Right kidney (tissue), 1 donor: Measurements from ENCODE around the gene LHFPL3.
"Not testable (repeated sequence)": the region's sequence is repeated elsewhere in the genome, so short reads cannot be mapped to it uniquely, and the experiment has no call there.

Experiments used
- DNase-seq: peaks from one replicate; pipeline ENCODE4 v3.0.0-alpha.2; 2016

Gene LHFPL3

DNA sequence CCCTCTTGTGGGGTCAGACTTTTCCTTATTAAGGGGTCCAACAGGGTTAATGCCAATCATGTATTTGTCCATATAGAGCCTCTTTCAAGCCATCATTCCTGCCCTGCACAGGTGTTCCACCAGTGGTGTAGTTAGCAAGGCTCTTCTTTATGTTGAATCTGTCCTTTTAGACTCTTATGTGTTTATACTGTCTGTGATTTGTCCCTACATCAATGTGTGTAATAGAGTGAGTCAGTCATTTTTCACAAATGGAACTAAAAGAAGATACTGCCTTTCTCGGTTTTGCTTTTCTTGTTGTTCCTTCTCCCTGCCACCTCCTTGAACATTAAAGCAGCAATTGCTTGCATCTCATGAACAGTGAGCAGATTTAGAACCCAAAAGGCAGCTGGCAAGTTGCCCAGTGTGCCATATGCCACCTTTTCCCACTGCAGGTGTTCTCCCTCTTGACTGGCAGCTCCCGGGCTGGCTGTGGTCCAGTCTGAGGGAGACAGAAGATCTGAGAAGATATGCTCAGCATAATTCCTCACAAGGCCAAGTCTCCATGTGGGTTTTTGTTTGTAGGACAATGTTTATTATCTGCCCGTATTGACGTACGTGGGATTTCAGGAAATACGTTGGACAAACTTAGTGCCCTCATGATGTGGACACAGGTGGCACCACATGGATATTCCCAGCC, 154.1 kb downstream of the LHFPL3 start:
- no peak for DNase-seq

DNA sequence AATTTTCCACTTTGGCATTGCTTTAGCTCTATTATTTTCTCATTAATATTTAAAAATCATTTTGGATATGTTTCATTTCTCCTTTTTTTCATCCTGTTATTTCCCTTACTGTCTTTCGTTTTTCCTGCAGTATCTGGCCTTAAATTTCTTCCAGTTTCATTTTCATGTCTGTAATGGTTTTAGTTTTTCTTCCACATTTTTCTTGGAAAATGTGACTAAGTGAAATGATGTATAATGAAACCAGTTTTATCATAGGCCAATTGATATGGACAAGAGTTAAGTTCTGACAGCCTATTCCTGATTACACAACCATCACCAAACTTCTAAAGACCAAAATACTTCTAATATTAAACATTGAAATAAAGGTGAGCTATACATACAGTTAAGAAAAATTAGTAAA, 158.5 kb downstream of the LHFPL3 start:
- no peak for DNase-seq

DNA sequence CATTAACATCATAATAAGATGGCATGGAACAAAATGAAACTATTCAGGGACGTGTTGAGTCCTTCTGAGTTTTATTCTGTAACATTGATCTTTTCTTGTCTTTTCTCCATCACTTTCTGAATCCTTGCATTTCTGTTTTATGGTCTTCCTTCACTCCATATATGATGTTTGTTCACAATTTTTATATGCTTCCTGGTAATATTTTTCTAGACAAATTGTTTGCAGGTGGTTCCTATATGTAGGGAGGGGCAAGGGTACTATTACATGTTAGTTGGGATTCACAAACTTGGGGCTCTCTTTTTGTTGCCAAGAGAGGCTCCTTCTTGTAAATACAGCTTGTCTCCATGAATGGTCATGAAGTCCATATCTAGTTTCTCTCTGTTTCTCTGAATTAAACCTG, 159.2 kb downstream of the LHFPL3 start:
- no peak for DNase-seq

DNA sequence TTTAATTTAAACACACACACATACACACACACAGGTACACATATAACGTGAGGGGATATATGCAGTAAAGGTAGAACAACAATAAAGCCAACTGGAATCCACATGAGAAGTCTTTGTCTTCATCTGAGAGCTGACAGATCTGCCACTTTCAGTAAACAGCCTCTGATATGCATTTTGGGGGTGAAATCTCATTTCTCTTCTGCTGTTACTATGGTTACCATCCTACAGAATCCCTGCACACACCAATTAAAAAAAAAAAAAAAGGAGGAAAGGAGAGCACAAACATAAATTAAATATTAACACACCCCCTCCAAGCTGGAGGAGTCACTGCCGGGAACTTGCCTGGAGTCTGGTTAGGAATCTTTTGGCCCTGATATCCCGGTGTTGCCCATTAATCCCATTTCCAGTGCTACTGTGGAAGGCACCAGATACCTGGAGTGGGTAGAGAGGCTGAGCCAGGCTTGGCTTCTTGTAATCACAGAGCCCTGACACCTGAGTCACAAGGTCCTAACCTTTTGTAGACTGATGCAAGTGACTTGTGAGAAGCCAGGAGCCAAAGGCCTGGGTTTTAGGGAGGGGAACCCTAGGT, 169.1 kb downstream of the LHFPL3 start:
- DNase-seq: no peak

DNA sequence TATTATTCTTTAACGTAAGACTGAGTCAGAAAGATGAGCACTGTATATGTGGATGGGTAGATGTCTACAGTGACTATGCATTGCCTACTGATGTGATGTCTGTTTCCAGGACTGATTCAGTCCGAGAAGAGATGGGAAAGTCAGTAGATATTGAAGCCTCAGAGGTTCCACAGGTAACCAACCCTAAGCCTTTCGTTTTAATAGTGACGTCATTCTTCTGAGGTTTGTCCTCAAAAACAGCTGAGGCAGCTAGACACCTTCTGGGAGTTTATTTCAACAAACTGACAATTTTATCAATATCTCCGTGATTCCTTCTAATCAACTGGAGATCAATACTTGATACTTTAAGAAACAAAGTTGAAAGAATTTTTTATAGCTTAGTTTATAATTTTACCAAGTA, 171.6 kb downstream of the LHFPL3 start:
- no peak for DNase-seq

DNA sequence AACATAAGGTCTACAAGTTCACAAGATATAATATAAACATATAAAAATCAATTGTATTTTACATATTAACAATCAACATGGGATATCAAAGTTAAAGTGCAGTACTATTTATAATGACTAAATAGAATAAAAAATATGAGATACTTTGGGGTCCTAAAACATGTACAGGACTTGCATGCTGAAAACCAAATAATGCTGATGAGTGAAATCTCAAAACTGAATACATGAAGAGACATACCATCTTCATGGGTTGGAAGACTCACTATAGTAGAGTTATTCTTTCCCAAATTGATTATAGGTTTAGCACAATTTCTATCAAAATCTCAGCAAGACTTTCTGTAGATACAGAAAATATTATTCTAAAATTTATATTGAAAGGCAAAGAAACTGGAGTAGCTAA, 181.5 kb downstream of the LHFPL3 start:
- DNase-seq: no peak

DNA sequence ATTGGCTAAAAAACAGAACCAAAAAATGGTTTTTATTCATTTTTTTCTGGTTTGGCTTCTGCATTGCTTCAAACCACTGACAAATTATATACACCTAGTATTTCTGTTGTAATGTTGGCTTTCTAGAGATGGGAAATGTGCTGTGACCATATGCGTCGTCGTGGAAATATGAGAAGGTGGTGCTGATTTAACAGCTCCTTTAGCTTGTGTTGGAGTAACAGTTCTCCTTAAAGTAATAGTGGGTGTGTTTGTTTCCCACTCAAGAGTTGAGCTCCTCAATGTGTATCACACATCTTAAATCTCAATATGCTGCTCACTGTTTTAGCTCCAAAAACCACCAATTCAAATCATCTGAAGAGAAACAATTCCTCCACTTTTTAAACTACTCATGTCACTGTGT, 196.4 kb downstream of the LHFPL3 start:
- no peak for DNase-seq

DNA sequence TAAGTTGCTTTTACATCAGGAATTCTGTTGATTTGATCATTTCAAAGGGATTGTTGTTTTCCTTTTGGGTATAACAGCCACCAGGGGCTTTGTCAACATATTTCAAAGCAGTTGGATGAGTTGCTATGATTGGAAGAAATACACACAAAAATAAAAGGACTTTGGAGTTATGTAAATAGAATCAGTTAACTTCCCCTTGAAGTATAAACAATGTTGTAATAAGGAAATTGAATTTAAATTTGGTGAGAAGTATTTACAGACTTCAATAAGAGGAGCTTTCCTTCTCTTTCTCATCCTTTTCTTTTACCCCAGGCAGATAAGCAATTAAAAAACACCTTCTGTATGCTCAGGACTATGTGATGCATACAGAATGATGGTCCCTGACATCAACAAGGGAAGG, 199.7 kb downstream of the LHFPL3 start:
- DNase-seq: no peak

DNA sequence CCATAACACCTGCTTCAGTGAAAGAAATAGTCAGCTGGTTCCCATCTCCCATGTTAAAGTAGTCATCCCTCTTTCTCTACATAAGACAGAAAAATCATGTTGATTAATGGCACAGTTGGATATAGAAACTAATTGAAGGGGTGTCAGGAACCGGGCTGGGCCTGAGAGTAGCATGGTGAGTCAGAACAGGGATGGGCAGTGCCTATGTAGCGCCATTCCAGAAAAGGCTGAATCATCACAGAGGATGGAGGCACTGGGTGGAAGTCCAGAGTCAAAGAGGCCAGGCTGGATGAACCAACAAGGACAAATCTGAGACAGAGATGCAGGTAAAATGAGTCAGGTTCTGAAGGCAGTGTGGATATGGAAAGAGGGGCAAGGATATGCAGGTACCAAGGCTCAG, 201.2 kb downstream of the LHFPL3 start:
- no peak for DNase-seq

DNA sequence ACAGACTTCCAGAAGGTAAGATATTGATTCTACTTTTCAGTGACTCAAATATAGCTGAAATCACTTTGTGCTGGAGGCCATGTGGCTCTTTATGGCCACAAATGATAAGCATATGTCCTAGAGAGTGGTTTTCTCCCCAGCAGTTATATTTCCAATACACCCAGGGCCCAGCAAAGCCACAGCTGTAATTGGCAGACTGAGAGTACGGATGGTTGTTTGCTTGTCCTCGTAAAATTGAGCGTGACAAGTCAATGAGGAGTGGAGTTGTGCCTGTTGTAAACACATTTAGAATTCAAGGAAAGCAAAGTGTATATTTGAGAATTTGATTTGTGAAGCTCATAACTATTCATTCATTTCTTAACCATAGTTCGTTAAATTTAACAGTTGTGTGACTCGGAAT, 201.8 kb downstream of the LHFPL3 start:
- DNase-seq: no peak

DNA sequence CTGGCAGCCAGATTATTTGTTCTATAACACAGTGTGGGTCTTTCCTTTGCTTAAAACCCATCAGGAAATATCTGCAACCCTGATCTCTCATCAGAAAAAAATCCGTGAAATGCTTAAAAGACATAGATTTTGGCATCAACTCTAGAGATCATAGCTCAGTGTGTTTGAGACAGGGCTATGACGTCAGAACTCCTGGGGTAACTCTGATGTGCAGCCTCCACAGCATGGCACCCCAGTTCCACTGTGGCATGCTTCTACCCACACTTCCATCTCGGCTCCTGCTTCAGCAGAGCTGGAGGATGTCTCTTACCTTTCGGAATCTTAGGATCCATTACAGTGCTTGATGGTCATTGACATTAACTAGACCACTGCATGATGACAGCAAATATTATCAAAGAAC, 205.7 kb downstream of the LHFPL3 start:
- DNase-seq: no peak

DNA sequence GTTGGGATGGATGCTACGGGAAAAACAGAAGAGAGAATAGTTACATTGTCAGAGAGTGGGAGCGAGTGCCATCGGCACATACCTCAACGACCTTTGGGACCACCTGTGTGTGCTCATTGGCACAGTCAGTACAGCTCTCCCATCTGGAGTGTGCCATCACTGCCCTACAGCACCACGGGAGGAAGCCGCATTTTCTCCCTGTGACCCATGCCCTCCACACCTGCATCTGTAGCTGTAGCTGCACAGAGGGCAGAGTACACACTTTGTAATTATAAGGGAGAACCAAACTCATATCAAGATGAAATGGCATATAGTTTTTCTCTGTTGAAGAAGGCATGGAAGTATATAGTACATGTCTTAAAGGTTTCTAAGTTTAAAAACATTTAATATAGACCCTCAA, 207.4 kb downstream of the LHFPL3 start:
- DNase-seq: no peak

DNA sequence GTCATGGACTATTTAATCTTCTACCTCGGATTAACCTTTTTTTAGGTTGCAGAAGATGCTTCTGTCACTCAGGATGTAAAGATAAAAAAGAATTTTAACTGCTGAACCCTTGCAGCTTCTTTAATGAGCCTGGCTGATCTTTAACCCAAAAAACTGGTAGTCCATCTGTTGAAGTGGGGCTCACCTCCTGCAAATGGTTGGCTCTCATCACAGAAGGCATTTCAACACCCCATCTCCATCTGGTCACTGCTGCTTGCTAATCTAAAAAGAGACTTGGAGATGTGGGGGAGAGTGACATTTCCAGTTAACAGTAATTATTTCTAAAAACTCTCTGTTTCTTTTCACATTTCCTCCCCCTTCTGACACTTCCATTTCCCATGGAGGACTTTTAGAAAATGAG, 208.6 kb downstream of the LHFPL3 start:
- no peak for DNase-seq

DNA sequence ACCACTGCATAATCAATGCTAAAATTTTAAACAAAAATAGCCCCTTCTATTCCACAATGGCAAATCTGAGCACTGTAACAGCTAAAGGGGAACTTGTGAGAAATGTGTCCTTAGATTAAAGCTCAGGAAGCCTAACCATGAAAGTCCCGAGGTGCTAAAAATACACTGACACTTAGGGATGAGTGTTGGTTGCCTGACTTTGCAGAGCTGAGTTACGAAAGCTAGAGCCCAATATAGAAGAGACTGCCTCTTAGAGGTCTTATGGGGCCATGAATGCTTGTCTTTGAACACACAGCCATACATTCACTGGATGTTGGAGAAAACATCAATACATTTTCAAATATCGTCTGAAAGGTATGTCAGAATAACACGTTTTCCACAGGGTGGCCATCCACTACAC, 209.7 kb downstream of the LHFPL3 start:
- no peak for DNase-seq

DNA sequence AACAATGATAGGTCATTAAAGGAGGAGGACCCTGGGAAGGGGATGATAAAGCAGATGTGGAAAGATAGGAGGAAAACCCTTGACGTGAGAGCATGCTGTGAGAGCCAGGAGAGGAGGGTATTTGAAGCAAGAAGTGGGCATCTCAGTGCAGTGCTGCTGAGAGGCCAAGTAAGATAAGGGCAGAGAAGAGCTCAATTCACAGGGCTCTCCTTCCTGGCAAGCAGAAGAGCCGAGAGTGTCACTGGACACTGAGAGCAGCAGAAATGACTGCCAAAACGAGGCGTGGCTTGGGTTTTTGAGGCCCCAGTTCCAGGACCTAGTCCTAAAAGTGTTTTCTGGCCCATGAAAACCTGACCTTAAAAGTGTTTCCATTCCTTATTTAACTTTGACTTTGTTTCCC, 213.5 kb downstream of the LHFPL3 start:
- no peak for DNase-seq

DNA sequence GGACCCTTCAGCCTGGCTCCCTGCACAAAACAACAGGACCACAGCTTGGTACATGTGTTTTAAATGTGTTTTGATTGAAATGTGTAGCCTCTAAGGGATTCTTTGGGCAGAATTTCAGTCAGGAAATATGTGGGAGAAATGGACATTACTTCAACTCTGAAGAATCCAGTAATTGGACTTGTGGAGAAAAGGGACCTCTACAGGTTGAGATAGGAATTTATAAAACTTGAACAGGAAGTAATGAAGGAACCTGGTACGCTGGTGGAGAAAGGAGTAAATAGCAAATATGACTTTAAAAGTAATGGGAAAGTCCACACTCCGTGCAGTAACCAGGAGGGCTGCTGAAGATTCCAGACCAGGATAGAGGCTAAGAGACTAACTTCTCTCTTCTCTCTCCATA, 220.5 kb downstream of the LHFPL3 start:
- DNase-seq: no peak

DNA sequence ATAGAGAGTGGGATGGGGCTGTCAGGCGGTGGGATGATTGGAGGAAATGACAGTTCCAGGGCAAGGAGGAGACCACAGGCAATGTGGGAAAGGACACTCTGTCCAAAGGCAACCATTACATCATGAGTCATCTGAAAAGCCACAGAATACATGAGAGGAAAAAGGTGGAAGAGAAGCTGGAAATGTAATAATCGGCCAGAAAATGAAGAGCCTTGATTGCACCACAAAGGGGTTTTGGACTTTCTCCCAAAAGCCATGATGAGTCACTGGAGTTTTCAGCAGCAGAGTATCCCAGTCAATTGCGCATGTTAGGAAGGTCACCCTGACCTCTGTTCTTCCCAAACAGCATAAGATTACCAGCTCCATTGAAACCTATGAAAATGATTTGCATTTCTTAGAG, 222.0 kb downstream of the LHFPL3 start:
- no peak for DNase-seq

DNA sequence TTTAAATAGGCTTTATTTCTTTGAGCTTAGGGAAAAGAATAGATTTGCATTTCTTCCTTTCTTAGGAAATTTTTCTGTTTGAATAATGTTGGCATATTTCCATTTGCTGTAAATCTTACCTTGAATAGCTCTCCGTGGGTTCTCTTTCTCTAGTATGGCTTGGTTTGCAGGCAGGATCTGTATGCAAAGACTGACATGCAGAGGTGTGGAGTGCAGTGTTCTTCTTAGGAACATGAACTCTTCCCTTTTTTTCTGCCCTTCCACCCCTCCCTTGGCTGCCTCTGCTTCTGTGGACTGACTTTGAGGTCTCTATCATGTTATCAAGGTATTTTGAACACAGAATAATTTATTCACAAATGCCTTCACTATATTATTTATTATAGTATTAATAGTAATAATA, 222.8 kb downstream of the LHFPL3 start:
- no peak for DNase-seq

DNA sequence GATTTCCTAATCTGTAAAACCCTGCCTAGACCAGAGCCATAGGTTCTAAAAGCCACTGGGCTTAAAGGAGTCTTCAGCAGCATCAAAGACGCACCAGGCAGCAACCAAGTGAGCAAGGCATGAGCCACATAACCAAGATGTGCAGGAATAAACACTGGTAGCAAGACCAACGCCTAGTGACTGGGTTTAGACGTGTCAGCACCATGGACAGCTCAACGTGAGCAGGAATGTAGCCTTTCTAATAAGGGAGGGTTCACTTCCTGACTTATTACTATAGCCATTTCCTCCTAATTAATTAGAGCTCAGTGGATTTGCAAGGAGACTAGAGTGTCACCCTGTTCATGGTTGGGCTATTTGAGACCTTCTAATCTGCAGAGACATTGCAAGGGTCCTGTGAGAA, 223.7 kb downstream of the LHFPL3 start:
- DNase-seq: peak; percentile 2

DNA sequence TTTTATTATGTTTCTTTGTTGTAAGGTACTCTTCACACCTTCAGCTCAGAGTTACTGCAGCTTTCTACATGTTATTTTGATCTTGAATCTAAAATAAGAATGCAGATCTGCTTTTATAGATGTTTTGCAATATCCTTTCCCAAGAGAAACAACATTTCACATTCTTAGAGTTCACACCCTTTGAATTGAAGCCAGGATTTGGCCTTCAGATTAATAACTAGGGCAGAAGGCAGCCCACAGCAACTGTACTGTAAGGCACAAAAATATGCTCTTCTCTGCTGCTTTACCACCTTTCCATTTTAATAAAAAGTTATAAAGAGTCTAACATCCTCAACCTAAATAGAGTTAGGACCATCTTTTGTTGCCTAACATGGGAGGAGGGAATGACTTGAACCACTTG, 224.7 kb downstream of the LHFPL3 start:
- DNase-seq: no peak

DNA sequence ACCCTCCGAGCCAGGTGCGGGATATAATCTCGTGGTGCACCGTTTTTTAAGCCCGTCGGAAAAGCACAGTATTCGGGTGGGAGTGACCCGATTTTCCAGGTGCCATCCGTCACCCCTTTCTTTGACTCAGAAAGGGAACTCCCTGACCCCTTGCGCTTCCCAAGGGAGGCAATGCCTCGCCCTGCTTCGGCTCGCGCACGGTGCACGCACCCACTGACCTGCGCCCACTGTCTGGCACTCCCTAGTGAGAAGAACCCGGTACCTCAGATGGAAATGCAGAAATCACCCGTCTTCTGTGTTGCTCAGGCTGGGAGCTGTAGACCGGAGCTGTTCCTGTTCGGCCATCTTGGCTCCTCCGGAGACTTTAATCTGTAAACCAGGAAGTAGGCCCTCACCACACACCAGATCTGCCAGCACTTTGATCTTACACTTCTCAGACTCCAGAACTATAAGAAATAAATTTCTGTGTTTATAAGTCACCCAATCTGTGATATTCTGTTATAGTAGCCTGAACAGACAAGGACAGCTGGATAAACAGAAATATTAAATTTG, 235.0 kb downstream of the LHFPL3 start:
- not testable (repeated sequence) for DNase-seq

DNA sequence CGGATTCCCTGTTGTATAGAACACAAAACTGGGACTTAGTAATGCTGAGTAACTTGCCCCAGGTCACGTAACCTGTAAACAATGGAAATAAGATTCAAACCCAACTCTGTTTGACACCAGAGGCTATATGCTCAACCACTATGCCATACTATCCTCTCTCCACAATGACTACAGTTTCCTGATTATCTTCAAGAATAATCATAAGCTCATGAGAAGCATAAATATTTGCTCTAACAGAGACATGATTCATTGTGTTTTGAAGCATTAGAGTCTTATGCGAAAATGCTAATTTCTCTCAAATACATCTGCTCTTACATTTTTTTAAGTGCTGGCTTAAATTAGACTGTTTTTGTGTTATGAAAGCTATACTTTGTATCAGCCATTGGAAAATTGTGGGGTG, 241.3 kb downstream of the LHFPL3 start:
- DNase-seq: no peak

DNA sequence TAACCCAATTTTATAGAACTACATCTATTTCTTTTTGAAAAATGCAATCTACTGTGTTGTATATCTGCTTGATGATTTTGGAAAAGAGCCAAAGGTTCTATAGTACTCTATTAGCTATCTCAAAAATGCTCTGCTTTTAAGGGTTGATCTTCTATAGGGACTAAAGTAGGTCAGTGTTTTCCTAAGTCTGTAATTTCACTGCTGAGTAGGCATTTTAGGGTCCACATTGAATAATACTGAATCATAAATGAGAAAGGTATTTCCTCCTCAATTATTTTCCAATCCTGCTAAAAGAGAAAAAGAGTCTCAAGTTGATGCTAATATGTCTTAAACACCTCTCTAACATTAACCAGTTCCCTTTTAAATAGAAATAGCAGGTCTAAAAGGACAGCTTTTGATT, 244.2 kb downstream of the LHFPL3 start:
- DNase-seq: no peak

DNA sequence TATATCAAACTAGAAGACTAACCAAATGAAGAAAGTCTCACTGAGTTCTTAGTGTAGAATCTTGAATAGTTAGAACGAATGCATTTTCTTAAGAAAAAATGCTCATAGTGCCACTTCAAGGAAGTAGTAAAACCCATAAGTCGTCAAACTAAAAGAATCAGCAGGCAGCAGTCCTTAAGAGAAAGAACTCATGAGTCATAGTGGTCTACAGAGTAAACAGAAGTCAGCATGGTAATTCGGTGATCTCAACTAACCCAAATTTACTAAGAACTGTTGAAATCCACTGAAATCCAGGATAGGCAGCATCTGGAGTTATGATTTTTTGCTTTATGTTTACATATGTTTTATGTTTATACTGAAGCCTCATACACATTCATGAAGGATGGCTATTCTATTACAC, 256.2 kb downstream of the LHFPL3 start:
- DNase-seq: no peak

DNA sequence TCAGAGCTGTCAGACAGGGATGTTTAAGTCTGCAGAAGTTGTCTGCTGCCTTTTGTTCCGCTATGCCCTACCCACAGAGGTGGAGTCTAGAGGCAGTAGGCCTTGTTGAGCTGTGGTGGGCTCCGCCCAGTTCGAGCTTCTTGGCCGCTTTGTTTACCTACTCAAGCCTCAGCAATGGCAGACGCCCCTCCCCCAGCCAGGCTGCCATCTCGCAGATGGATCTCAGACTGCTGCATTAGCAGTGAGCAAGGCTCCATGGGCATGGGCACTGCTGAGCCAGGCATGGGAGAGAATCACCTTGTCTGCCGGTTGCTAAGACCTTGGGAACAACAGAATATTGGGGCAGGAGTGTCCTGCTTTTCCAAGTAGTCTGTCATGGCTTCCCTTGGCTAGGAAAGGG, 267.2 kb downstream of the LHFPL3 start:
- not testable (repeated sequence) for DNase-seq
